NCI-H146 treated with DMSO at 0.1 percent for 48 hours (cell line): ENCODE results near the gene TRAF3IP3.
"Not testable (repeated sequence)": the region's sequence is repeated elsewhere in the genome, so short reads cannot be mapped to it uniquely, and the experiment has no call there.

ENCODE experiments used
- DNase-seq: peaks from one replicate; lab custom pipeline; 2025; ENCODE audit not compliant: unreplicated experiment; lab: John Stamatoyannopoulos, UW

TRAF3IP3 gene

GRCh38 chr1:209767706-209768105, 11.9 kb downstream of the TRAF3IP3 start:
- no peak for DNase-seq

GRCh38 chr1:209768354-209768774, 12.5 kb downstream of the TRAF3IP3 start:
- DNase-seq, result no peak

- DNase-seq, result no peak
Observed at GRCh38 chr1:209769171-209769904, 13.5 kb downstream of the TRAF3IP3 start.

- DNase-seq, result no peak
Observed at GRCh38 chr1:209769971-209770370, 14.1 kb downstream of the TRAF3IP3 start.

- DNase-seq, result no peak
Observed at GRCh38 chr1:209770636-209771415, 15.0 kb downstream of the TRAF3IP3 start.

GRCh38 chr1:209772126-209772525, 16.3 kb downstream of the TRAF3IP3 start:
- no peak for DNase-seq

GRCh38 chr1:209774592-209774991, 18.7 kb downstream of the TRAF3IP3 start:
- DNase-seq, result no peak

GRCh38 chr1:209775678-209776077, 19.8 kb downstream of the TRAF3IP3 start:
- DNase-seq, result no peak

GRCh38 chr1:209777587-209777986, 21.7 kb downstream of the TRAF3IP3 start:
- DNase-seq, result no peak

GRCh38 chr1:209778102-209778501, 22.2 kb downstream of the TRAF3IP3 start:
- DNase-seq, result no peak

- DNase-seq, result no peak
Observed at GRCh38 chr1:209780268-209780667, 24.4 kb downstream of the TRAF3IP3 start.

GRCh38 chr1:209783386-209783785, 27.5 kb downstream of the TRAF3IP3 start:
- DNase-seq, result no peak

GRCh38 chr1:209784265-209785169, 28.7 kb downstream of the TRAF3IP3 start, which contains the start of gene C1orf74:
TSS of gene C1orf74 (minus strand) at chr1:209784559. CDS start at chr1:209783634, 925 bp downstream.
- DNase-seq, result peak; percentile 94

GRCh38 chr1:209785592-209785991, 29.7 kb downstream of the TRAF3IP3 start:
- DNase-seq, result no peak

GRCh38 chr1:209786146-209786545, 30.3 kb downstream of the TRAF3IP3 start:
- no peak for DNase-seq

- no peak for DNase-seq
Observed at GRCh38 chr1:209787551-209787950, 31.7 kb downstream of the TRAF3IP3 start.

GRCh38 chr1:209789245-209789644, 33.4 kb downstream of the TRAF3IP3 start:
- DNase-seq, result no peak

GRCh38 chr1:209790286-209791193, 34.7 kb downstream of the TRAF3IP3 start:
- DNase-seq, result no peak

- no peak for DNase-seq
Observed at GRCh38 chr1:209791920-209792319, 36.1 kb downstream of the TRAF3IP3 start.

GRCh38 chr1:209793711-209794110, 37.9 kb downstream of the TRAF3IP3 start:
- not testable (repeated sequence) for DNase-seq
